Adipose tissue (tissue), 3 donors: ENCODE data around the gene SCO1. TPM values are rescaled to one million over a fixed set of nuclear protein-coding genes. Genes with fewer than 3 reads are reported as not detected.

ENCODE experiments used
- H3K27ac ChIP-seq: one replicate; pipeline ENCODE4 v1.5.1; 2013; ENCODE audit warnings: low read depth, low read length
- whole genome bisulfite sequencing, 3 donors: extraction: QIAGEN DNeasy Blood & Tissue Kit; methylation state at CpG; one replicate each; pipeline ENCODE4 v1.1.7; 2013; 5-methylcytosine and 5-hydroxymethylcytosine counted together
- polyA plus RNA-seq, 3 donors: library from polyadenylated mRNA; stranded (reverse); fragments of 200-250 nt; gene quantifications; one replicate each; pipeline ENCODE4 v1.2.3, GENCODE V29; 2013
- donor health status: healthy with polysubstance abuse.
- donor health status: Bipolar disorder and iron deficiency.
- donor health status: healthy.

SCO1 gene
- polyA plus RNA-seq, 3 donors = 7.1 to 33.6 (median 15.4) TPM

GRCh38 chr17:10673312-10673711 is 24.0 kb downstream of the SCO1 start:
- no peak overlapping the region for H3K27ac ChIP-seq
- WGBS, 3 donors = 87 to 91% (median 87%) methylated on average over 12 of the region's 12 CpGs

- WGBS, 3 donors = 60 to 84% (median 77%) methylated on average over 1 of the region's 1 CpG
- H3K27ac ChIP-seq = no peak overlapping the region
These were observed 28.6 kb downstream of the SCO1 start for GRCh38 chr17:10668775-10669174.

- 66 to 89% (median 71%) methylated on average over 5 of the region's 5 CpGs for WGBS, 3 donors
- no peak overlapping the region for H3K27ac ChIP-seq
These were observed 30.4 kb downstream of the SCO1 start for GRCh38 chr17:10666906-10667305.

- WGBS, 3 donors = 92 to 94% (median 93%) methylated on average over 9 of the region's 9 CpGs
- H3K27ac ChIP-seq = no peak overlapping the region
These were observed 32.8 kb downstream of the SCO1 start for GRCh38 chr17:10664571-10664970.

GRCh38 chr17:10663231-10663630 is 34.1 kb downstream of the SCO1 start:
- no peak overlapping the region for H3K27ac ChIP-seq
- 84 to 92% (median 92%) methylated on average over 6 of the region's 6 CpGs for WGBS, 3 donors

- 87 to 94% (median 87%) methylated on average over 10 of the region's 10 CpGs for WGBS, 3 donors
- H3K27ac ChIP-seq = no peak overlapping the region
These were observed 35.9 kb downstream of the SCO1 start for GRCh38 chr17:10661437-10661836.

- 79% methylated on average over 10 of the region's 10 CpGs for WGBS, 3 donors
- no peak overlapping the region for H3K27ac ChIP-seq
These were observed 39.5 kb downstream of the SCO1 start for GRCh38 chr17:10657879-10658278.

- H3K27ac ChIP-seq = no peak within 1 kb of the TSS
- 82 to 88% (median 84%) methylated on average over 15 of the region's 15 CpGs for WGBS, 3 donors
These were observed 40.2 kb downstream of the SCO1 start, which contains the start of gene MYH3 for GRCh38 chr17:10657148-10657547. Gene MYH3, minus strand, starts transcription at chr17:10657309. Its CDS starts 2,245 bp downstream, at chr17:10655064.

GRCh38 chr17:10653987-10654386 is 43.3 kb downstream of the SCO1 start:
- no peak overlapping the region for H3K27ac ChIP-seq
- 72 to 92% (median 78%) methylated on average over 5 of the region's 5 CpGs for WGBS, 3 donors

GRCh38 chr17:10652984-10653659 is 44.2 kb downstream of the SCO1 start:
- H3K27ac ChIP-seq = no peak overlapping the region
- WGBS, 3 donors = 36 to 75% (median 39%) methylated on average over 11 of the region's 11 CpGs

- no peak overlapping the region for H3K27ac ChIP-seq
- WGBS, 3 donors = 71 to 79% (median 76%) methylated on average over 9 of the region's 9 CpGs
These were observed 45.4 kb downstream of the SCO1 start for GRCh38 chr17:10651927-10652326.

GRCh38 chr17:10649602-10650001 is 47.7 kb downstream of the SCO1 start:
- WGBS, 3 donors = 88 to 91% (median 91%) methylated on average over 5 of the region's 5 CpGs
- no peak overlapping the region for H3K27ac ChIP-seq

- H3K27ac ChIP-seq = no peak overlapping the region
- WGBS, 3 donors = 82 to 87% (median 84%) methylated on average over 3 of the region's 3 CpGs
These were observed 48.4 kb downstream of the SCO1 start for GRCh38 chr17:10648956-10649355.

GRCh38 chr17:10648381-10648780 is 49.0 kb downstream of the SCO1 start:
- 87 to 98% (median 88%) methylated on average over 5 of the region's 5 CpGs for WGBS, 3 donors

GRCh38 chr17:10646392-10646990 is 50.8 kb downstream of the SCO1 start:
- no peak overlapping the region for H3K27ac ChIP-seq
- 41 to 47% (median 44%) methylated on average over 8 of the region's 8 CpGs for WGBS, 3 donors

More at GRCh38 chr17:10648381-10648780, 49.0 kb downstream of the SCO1 start:
- H3K27ac ChIP-seq = no peak overlapping the region

- WGBS, 3 donors = 50 to 72% (median 68%) methylated on average over 3 of the region's 3 CpGs
- no peak overlapping the region for H3K27ac ChIP-seq
These were observed 56.9 kb downstream of the SCO1 start for GRCh38 chr17:10640475-10640874.

- 91 to 92% (median 92%) methylated on average over 25 of the region's 25 CpGs for WGBS, 3 donors
- no peak overlapping the region for H3K27ac ChIP-seq
These were observed 59.2 kb downstream of the SCO1 start for GRCh38 chr17:10638151-10638550.

- H3K27ac ChIP-seq = no peak overlapping the region
- 90 to 93% (median 91%) methylated on average over 14 of the region's 14 CpGs for WGBS, 3 donors
These were observed 62.0 kb downstream of the SCO1 start for GRCh38 chr17:10635290-10635689.

- 90 to 92% (median 90%) methylated on average over 15 of the region's 15 CpGs for WGBS, 3 donors
These were observed 63.5 kb downstream of the SCO1 start for GRCh38 chr17:10633738-10634379.

More at GRCh38 chr17:10633738-10634379, 63.5 kb downstream of the SCO1 start:
- no peak overlapping the region for H3K27ac ChIP-seq
